Measurements from ENCODE around the gene RALA.

Gene RALA

DNA sequence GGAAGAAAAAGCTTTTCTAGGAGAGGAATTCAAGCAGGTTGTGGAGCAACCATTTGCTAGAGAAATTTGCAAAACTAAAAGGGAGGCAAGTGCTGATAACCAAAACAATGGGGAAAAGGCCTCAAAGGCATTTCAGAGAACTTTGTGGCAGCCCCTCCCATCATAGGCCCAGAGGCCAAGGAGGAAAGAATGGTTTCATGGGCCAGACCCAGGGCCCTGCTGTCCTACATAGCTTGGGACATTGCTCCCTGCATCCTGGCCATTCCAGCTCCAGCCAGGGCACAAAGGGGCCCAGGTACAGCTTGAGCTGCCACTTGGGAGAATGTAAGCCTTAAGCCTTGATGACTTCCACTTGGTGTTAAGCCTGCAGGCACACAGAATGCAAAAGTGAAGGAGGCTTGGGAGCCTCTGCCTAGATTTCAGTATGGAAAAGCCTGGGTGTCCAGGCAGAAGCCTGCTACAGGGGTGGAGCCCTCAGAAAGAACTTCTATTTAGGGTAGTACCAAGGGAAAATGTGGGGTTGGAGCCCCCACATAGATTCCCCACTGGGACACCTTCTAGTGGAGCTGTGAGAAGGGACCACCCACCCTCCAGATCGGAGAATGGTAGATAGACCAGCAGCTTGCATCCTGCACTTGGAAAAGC, 91.2 kb downstream of the RALA start:
- 80% methylated on average over 1 of the region's 1 CpG for WGBS

DNA sequence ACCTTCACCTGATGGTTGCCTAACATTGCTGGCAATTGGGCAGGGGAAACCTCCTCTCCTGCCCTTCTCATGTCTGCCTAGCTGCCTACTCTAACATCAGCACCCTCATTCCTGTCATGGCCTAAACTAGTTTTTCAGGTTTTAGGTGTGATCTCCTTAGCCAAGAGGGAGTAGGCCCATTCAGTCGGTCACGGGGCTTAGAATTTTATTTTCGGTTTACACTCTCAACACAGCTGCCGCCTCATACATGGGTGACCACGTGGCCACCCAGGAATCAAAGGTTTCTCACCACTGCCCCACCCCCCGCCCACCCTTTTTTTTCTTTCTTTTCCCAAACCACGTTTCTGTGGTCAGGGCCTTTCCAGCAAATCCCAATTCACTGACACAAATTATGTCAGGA, 97.2 kb downstream of the RALA start:
- Histone ChIP-seq H3K4me3 (ENCODE audit: insufficient read depth in 1 of 2, low read depth in 1 of 2, low read length in 2 of 2) (no peak overlapping the region), H4K91ac (ENCODE audit: low read length) (no peak overlapping the region), H2BK5ac (ENCODE audit: low read depth, low read length, poor library complexity, severe bottlenecking) (no peak overlapping the region), H2BK15ac (ENCODE audit: low read depth, poor library complexity, severe bottlenecking) (peak overlapping the region; percentile 40), H3K9me3 (ENCODE audit: control insufficient read depth, low read length) (peaks cover 5% of the 10 kb centered on the region), H3K18ac (ENCODE audit: low read depth in 1 of 2, low read length in 2 of 2) (peak overlapping the region in 1 of 2 experiments; percentile 22), H3K27me3 (ENCODE audit: control insufficient read depth in 1 of 2, insufficient read depth in 1 of 2, low read length in 2 of 2) (no peaks in the 10 kb centered on the region), H2AK5ac (ENCODE audit: low read length, severe bottlenecking) (no peak overlapping the region), H3K4ac (ENCODE audit: low read depth in 1 of 2, low read length in 2 of 2) (no peak overlapping the region), H4K8ac (ENCODE audit: low read length) (no peak overlapping the region), H3K36me3 (ENCODE audit: control insufficient read depth in 1 of 2, insufficient read depth in 2 of 2, low read depth in 1 of 2, low read length in 2 of 2) (no peaks in the 10 kb centered on the region), H3K4me2 (ENCODE audit: low read length, poor library complexity, severe bottlenecking) (no peak overlapping the region), H2AFZ (ENCODE audit: low read depth, low read length) (no peak overlapping the region), H2BK12ac (ENCODE audit: low read length in 2 of 2) (no peak overlapping the region), H3K79me1 (replicated peaks; ENCODE audit: low read length, poor library complexity, severe bottlenecking) (no peaks in the 10 kb centered on the region), H3K4me1 (ENCODE audit: control insufficient read depth, insufficient read depth, low read depth, low read length) (no peaks in the 10 kb centered on the region), H3K14ac (ENCODE audit: low read length in 2 of 2) (no peak overlapping the region), H3K27ac (ENCODE audit: low read length, poor library complexity, severe bottlenecking) (no peak overlapping the region), H3K9ac (ENCODE audit: low read length) (peak overlapping the region; percentile 20), H2BK120ac (ENCODE audit: low read depth, low read length) (no peak overlapping the region), H3K23ac (ENCODE audit: low read length in 2 of 2) (no peak overlapping the region)
- no peak for DNase-seq
- 73% methylated on average over 5 of the region's 7 CpGs for WGBS

More for the DNA sequence above, 91.2 kb downstream of the RALA start:
- Histone ChIP-seq H3K27me3 (ENCODE audit: control insufficient read depth in 1 of 2, insufficient read depth in 1 of 2, low read length in 2 of 2) (no peaks in the 10 kb centered on the region), H3K23ac (ENCODE audit: low read length in 2 of 2) (no peak overlapping the region), H3K36me3 (ENCODE audit: control insufficient read depth in 1 of 2, insufficient read depth in 2 of 2, low read depth in 1 of 2, low read length in 2 of 2) (no peaks in the 10 kb centered on the region), H4K8ac (ENCODE audit: low read length) (no peak overlapping the region), H3K4ac (ENCODE audit: low read depth in 1 of 2, low read length in 2 of 2) (no peak overlapping the region), H2AK5ac (ENCODE audit: low read length, severe bottlenecking) (no peak overlapping the region), H2BK15ac (ENCODE audit: low read depth, poor library complexity, severe bottlenecking) (no peak overlapping the region), H4K91ac (ENCODE audit: low read length) (no peak overlapping the region), H3K9ac (ENCODE audit: low read length) (no peak overlapping the region), H3K14ac (ENCODE audit: low read length in 2 of 2) (no peak overlapping the region), H2AFZ (ENCODE audit: low read depth, low read length) (no peak overlapping the region), H3K4me1 (ENCODE audit: control insufficient read depth, insufficient read depth, low read depth, low read length) (peaks cover 3% of the 10 kb centered on the region), H3K9me3 (ENCODE audit: control insufficient read depth, low read length) (peaks cover 22% of the 10 kb centered on the region), H2BK120ac (ENCODE audit: low read depth, low read length) (no peak overlapping the region), H3K79me1 (replicated peaks; ENCODE audit: low read length, poor library complexity, severe bottlenecking) (no peaks in the 10 kb centered on the region), H3K4me2 (ENCODE audit: low read length, poor library complexity, severe bottlenecking) (no peak overlapping the region), H3K4me3 (ENCODE audit: insufficient read depth in 1 of 2, low read depth in 1 of 2, low read length in 2 of 2) (peak overlapping the region in 1 of 2 experiments; percentile 31), H3K27ac (ENCODE audit: low read length, poor library complexity, severe bottlenecking) (no peak overlapping the region), H2BK12ac (ENCODE audit: low read length in 2 of 2) (no peak overlapping the region), H3K18ac (ENCODE audit: low read depth in 1 of 2, low read length in 2 of 2) (no peak overlapping the region), H2BK5ac (ENCODE audit: low read depth, low read length, poor library complexity, severe bottlenecking) (no peak overlapping the region)
- DNase-seq: no peak

DNA sequence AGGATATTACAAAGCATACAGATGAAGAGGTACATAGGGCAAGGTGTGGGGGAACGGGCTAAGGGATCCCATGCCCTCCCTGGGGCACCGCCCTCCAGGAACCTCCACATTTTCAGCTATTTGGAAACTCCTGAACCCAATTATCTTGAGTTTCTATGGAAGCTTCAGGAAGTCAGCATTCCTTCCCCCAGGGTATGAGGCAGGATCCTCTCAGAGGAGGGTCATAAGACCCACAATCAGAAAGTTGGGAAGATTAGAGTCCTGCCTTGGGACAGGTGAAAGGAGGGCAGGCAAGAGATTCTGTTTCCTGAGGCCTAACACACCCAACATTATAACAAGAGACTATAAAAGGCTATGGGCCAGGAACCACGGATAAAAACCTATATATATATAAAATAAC, 98.0 kb downstream of the RALA start:
- Histone ChIP-seq H2AFZ (ENCODE audit: low read depth, low read length) (no peak overlapping the region), H4K91ac (ENCODE audit: low read length) (no peak overlapping the region), H3K27me3 (ENCODE audit: control insufficient read depth in 1 of 2, insufficient read depth in 1 of 2, low read length in 2 of 2) (no peaks in the 10 kb centered on the region), H2BK15ac (ENCODE audit: low read depth, poor library complexity, severe bottlenecking) (no peak overlapping the region), H3K4me1 (ENCODE audit: control insufficient read depth, insufficient read depth, low read depth, low read length) (no peaks in the 10 kb centered on the region), H2BK5ac (ENCODE audit: low read depth, low read length, poor library complexity, severe bottlenecking) (no peak overlapping the region), H2BK120ac (ENCODE audit: low read depth, low read length) (no peak overlapping the region), H3K4me2 (ENCODE audit: low read length, poor library complexity, severe bottlenecking) (no peak overlapping the region), H4K8ac (ENCODE audit: low read length) (no peak overlapping the region), H2AK5ac (ENCODE audit: low read length, severe bottlenecking) (no peak overlapping the region), H3K9ac (ENCODE audit: low read length) (no peak overlapping the region), H3K9me3 (ENCODE audit: control insufficient read depth, low read length) (no peaks in the 10 kb centered on the region), H3K4me3 (ENCODE audit: insufficient read depth in 1 of 2, low read depth in 1 of 2, low read length in 2 of 2) (no peak overlapping the region), H3K27ac (ENCODE audit: low read length, poor library complexity, severe bottlenecking) (no peak overlapping the region), H2BK12ac (ENCODE audit: low read length in 2 of 2) (no peak overlapping the region), H3K23ac (ENCODE audit: low read length in 2 of 2) (no peak overlapping the region), H3K4ac (ENCODE audit: low read depth in 1 of 2, low read length in 2 of 2) (no peak overlapping the region), H3K79me1 (replicated peaks; ENCODE audit: low read length, poor library complexity, severe bottlenecking) (no peaks in the 10 kb centered on the region), H3K36me3 (ENCODE audit: control insufficient read depth in 1 of 2, insufficient read depth in 2 of 2, low read depth in 1 of 2, low read length in 2 of 2) (no peaks in the 10 kb centered on the region), H3K18ac (ENCODE audit: low read depth in 1 of 2, low read length in 2 of 2) (no peak overlapping the region), H3K14ac (ENCODE audit: low read length in 2 of 2) (no peak overlapping the region)
- WGBS: 89% methylated on average over 2 of the region's 3 CpGs
- DNase-seq: no peak

DNA sequence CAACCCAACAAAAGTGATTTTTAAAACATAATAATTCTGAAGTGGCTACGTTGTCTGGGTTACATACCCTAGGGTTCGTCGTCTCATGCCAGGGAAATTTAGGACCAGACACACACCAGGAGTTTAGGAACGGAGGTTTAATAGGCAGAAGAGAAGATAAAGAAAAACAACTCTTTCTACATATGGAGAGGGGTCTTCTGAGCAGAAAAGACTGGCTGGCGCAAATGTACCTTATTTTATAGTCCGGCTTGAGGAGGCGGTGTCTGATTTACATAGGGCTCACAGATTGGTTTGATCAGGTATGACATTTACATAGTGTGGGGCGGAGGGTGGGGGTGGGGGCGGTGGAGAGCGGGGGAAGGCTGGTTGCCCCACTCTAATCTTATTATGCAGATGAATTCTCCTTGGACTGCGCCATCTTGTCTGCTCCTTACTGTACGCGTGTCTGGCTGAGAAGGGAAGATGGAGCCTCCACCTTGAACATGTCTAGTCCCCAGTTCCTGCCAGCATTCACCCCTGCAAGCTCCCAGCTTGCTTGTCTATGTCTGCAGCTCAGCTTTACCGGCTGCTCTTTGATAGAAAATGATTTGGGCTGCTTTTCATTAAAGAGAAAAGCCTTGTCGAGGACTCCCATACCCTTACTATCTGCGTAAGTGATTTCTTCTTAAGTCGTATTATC, 98.7 kb downstream of the RALA start:
- H3K4me1 ChIP-seq (ENCODE audit: control insufficient read depth, insufficient read depth, low read depth, low read length): no peaks in the 10 kb centered on the region
- no peak overlapping the region for H4K91ac ChIP-seq (ENCODE audit: low read length)
- no peak overlapping the region for H2AFZ ChIP-seq (ENCODE audit: low read depth, low read length)
- H3K18ac ChIP-seq (ENCODE audit: low read depth in 1 of 2, low read length in 2 of 2): no peak overlapping the region
- no peak for DNase-seq
- H3K79me1 ChIP-seq (replicated peaks; ENCODE audit: low read length, poor library complexity, severe bottlenecking): no peaks in the 10 kb centered on the region
- H2BK15ac ChIP-seq (ENCODE audit: low read depth, poor library complexity, severe bottlenecking): no peak overlapping the region
- no peak overlapping the region for H3K23ac ChIP-seq (ENCODE audit: low read length in 2 of 2)
- H3K27ac ChIP-seq (ENCODE audit: low read length, poor library complexity, severe bottlenecking): no peak overlapping the region
- no peaks in the 10 kb centered on the region for H3K9me3 ChIP-seq (ENCODE audit: control insufficient read depth, low read length)
- WGBS: 97% methylated on average over 13 of the region's 17 CpGs
- H3K4me3 ChIP-seq (ENCODE audit: insufficient read depth in 1 of 2, low read depth in 1 of 2, low read length in 2 of 2): no peak overlapping the region
- no peaks in the 10 kb centered on the region for H3K36me3 ChIP-seq (ENCODE audit: control insufficient read depth in 1 of 2, insufficient read depth in 2 of 2, low read depth in 1 of 2, low read length in 2 of 2)
- H2AK5ac ChIP-seq (ENCODE audit: low read length, severe bottlenecking): no peak overlapping the region
- H2BK120ac ChIP-seq (ENCODE audit: low read depth, low read length): no peak overlapping the region
- H2BK12ac ChIP-seq (ENCODE audit: low read length in 2 of 2): no peak overlapping the region
- H3K4ac ChIP-seq (ENCODE audit: low read depth in 1 of 2, low read length in 2 of 2): no peak overlapping the region
- H2BK5ac ChIP-seq (ENCODE audit: low read depth, low read length, poor library complexity, severe bottlenecking): no peak overlapping the region
- no peak overlapping the region for H3K4me2 ChIP-seq (ENCODE audit: low read length, poor library complexity, severe bottlenecking)
- no peak overlapping the region for H3K14ac ChIP-seq (ENCODE audit: low read length in 2 of 2)
- H3K27me3 ChIP-seq (ENCODE audit: control insufficient read depth in 1 of 2, insufficient read depth in 1 of 2, low read length in 2 of 2): no peaks in the 10 kb centered on the region
- no peak overlapping the region for H3K9ac ChIP-seq (ENCODE audit: low read length)
- no peak overlapping the region for H4K8ac ChIP-seq (ENCODE audit: low read length)
